ENCODE results near the gene C1QTNF9.
"Not testable (repeated sequence)": the region's sequence is repeated elsewhere in the genome, so short reads cannot be mapped to it uniquely, and the experiment has no call there.

Gene C1QTNF9

GRCh38 chr13:24309300-24309699, at the start of gene C1QTNF9:
TSS of gene C1QTNF9 (plus strand) at chr13:24309580. CDS start at chr13:24316004, 6,424 bp downstream.
- H2AFZ ChIP-seq; H3K79me2 ChIP-seq; H3K4me3 ChIP-seq (ENCODE audit: low read depth, low read length); H3K27me3 ChIP-seq (ENCODE audit: control insufficient read depth, insufficient read depth, low read length); H3K9ac ChIP-seq; H3K4me1 ChIP-seq; H3K27ac ChIP-seq; H3K4me2 ChIP-seq (ENCODE audit: low read length); H3K36me3 ChIP-seq (ENCODE audit: control insufficient read depth, insufficient read depth, low read length); H3K9me3 ChIP-seq (ENCODE audit: control insufficient read depth, low read length): not testable (repeated sequence)

GRCh38 chr13:24261566-24261965, 47.8 kb upstream of the C1QTNF9 start:
- peak overlapping the region; percentile 35 for H3K4me2 ChIP-seq (ENCODE audit: low read length)
- no peak for TF ChIP-seq CTCF (IDR thresholded peaks at IDR 0.05)
- peak overlapping the region; percentile 20 for H2AFZ ChIP-seq
- H3K27me3 ChIP-seq (ENCODE audit: control insufficient read depth, insufficient read depth, low read length) = no peaks in the 10 kb centered on the region
- H3K9me3 ChIP-seq (ENCODE audit: control insufficient read depth, low read length) = no peaks in the 10 kb centered on the region
- peaks cover 24% of the 10 kb centered on the region for H3K4me1 ChIP-seq
- no peak overlapping the region for H3K4me3 ChIP-seq (ENCODE audit: low read depth, low read length)
- no peaks in the 10 kb centered on the region for H3K79me2 ChIP-seq
- H3K36me3 ChIP-seq (ENCODE audit: control insufficient read depth, insufficient read depth, low read length) = no peaks in the 10 kb centered on the region
- peak overlapping the region; percentile 94 for H3K27ac ChIP-seq
- H3K9ac ChIP-seq = no peak overlapping the region

- Histone ChIP-seq H3K9ac (no peak overlapping the region), H3K27me3 (ENCODE audit: control insufficient read depth, insufficient read depth, low read length) (no peaks in the 10 kb centered on the region), H3K4me1 (peaks cover 24% of the 10 kb centered on the region), H2AFZ (peak overlapping the region; percentile 42), H3K9me3 (ENCODE audit: control insufficient read depth, low read length) (no peaks in the 10 kb centered on the region), H3K36me3 (ENCODE audit: control insufficient read depth, insufficient read depth, low read length) (no peaks in the 10 kb centered on the region), H3K79me2 (no peaks in the 10 kb centered on the region), H3K4me2 (ENCODE audit: low read length) (peak overlapping the region; percentile 28), H3K4me3 (ENCODE audit: low read depth, low read length) (no peak overlapping the region), H3K27ac (peak overlapping the region; percentile 94)
- no peak for TF ChIP-seq CTCF (IDR thresholded peaks at IDR 0.05)
These were observed 45.7 kb upstream of the C1QTNF9 start for GRCh38 chr13:24263632-24264031.

GRCh38 chr13:24264976-24265375, 44.4 kb upstream of the C1QTNF9 start:
- Histone ChIP-seq H3K4me3 (ENCODE audit: low read depth, low read length) (peak overlapping the region; percentile 7), H3K27ac (peak overlapping the region; percentile 94), H3K9me3 (ENCODE audit: control insufficient read depth, low read length) (no peaks in the 10 kb centered on the region), H3K79me2 (no peaks in the 10 kb centered on the region), H2AFZ (peak overlapping the region; percentile 42), H3K36me3 (ENCODE audit: control insufficient read depth, insufficient read depth, low read length) (no peaks in the 10 kb centered on the region), H3K4me2 (ENCODE audit: low read length) (no peak overlapping the region), H3K27me3 (ENCODE audit: control insufficient read depth, insufficient read depth, low read length) (no peaks in the 10 kb centered on the region), H3K4me1 (peaks cover 24% of the 10 kb centered on the region), H3K9ac (no peak overlapping the region)
- no peak for TF ChIP-seq CTCF (IDR thresholded peaks at IDR 0.05)

- TF ChIP-seq CTCF (IDR thresholded peaks at IDR 0.05) = no peak
- peaks cover 24% of the 10 kb centered on the region for H3K4me1 ChIP-seq
- no peaks in the 10 kb centered on the region for H3K36me3 ChIP-seq (ENCODE audit: control insufficient read depth, insufficient read depth, low read length)
- H3K9ac ChIP-seq = no peak overlapping the region
- H3K4me3 ChIP-seq (ENCODE audit: low read depth, low read length) = no peak overlapping the region
- H3K79me2 ChIP-seq = no peaks in the 10 kb centered on the region
- H3K27me3 ChIP-seq (ENCODE audit: control insufficient read depth, insufficient read depth, low read length) = no peaks in the 10 kb centered on the region
- peak overlapping the region; percentile 94 for H3K27ac ChIP-seq
- peak overlapping the region; percentile 42 for H2AFZ ChIP-seq
- no peak overlapping the region for H3K4me2 ChIP-seq (ENCODE audit: low read length)
- no peaks in the 10 kb centered on the region for H3K9me3 ChIP-seq (ENCODE audit: control insufficient read depth, low read length)
These were observed 43.9 kb upstream of the C1QTNF9 start for GRCh38 chr13:24265453-24265852.

Measured in parathyroid adenoma (tissue), 2 donors.